ENCODE measurements around the gene GRID1. TPM values are rescaled to one million over a fixed set of nuclear protein-coding genes. Genes with fewer than 3 reads are reported as not detected.

GRID1 gene
- total RNA-seq, 1 donor from 2014 or later: 1.4 TPM

DNA sequence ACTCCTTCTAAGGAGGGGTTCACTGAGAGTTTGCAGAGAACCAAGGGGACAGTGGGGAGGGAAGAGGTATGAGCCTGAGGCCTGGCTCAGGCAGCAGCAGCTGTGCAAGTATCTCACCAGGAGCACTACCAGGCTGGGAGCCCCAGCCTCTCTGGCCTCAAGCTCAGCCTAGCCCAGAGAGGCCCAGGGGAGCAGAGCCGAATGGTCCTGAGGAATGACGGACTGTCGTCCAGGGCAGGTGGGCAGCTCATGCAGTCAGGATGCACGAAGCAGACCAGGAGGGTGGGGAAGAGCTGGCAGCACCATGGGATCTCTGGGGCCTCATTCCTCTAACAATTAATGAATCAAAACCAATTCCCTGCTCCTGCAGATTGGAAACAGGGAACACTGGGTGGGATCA lies 151.5 kb downstream of the GRID1 start:
- Histone ChIP-seq H3K27me3 (no peaks in the 10 kb centered on the region), H3K9me3 (no peaks in the 10 kb centered on the region), H3K27ac (no peak overlapping the region), H3K4me3 (no peak overlapping the region), H3K36me3 (no peaks in the 10 kb centered on the region), H3K4me1 (no peaks in the 10 kb centered on the region)
- TF ChIP-seq, protein P1, sequence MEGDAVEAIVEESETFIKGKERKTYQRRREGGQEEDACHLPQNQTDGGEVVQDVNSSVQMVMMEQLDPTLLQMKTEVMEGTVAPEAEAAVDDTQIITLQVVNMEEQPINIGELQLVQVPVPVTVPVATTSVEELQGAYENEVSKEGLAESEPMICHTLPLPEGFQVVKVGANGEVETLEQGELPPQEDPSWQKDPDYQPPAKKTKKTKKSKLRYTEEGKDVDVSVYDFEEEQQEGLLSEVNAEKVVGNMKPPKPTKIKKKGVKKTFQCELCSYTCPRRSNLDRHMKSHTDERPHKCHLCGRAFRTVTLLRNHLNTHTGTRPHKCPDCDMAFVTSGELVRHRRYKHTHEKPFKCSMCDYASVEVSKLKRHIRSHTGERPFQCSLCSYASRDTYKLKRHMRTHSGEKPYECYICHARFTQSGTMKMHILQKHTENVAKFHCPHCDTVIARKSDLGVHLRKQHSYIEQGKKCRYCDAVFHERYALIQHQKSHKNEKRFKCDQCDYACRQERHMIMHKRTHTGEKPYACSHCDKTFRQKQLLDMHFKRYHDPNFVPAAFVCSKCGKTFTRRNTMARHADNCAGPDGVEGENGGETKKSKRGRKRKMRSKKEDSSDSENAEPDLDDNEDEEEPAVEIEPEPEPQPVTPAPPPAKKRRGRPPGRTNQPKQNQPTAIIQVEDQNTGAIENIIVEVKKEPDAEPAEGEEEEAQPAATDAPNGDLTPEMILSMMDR (IDR thresholded peaks at IDR 0.05): no peak
- intact Hi-C loops (cut with DNase I): no loop called here
- DNase-seq (ENCODE audit: low spot score in 2 of 2): no peak

DNA sequence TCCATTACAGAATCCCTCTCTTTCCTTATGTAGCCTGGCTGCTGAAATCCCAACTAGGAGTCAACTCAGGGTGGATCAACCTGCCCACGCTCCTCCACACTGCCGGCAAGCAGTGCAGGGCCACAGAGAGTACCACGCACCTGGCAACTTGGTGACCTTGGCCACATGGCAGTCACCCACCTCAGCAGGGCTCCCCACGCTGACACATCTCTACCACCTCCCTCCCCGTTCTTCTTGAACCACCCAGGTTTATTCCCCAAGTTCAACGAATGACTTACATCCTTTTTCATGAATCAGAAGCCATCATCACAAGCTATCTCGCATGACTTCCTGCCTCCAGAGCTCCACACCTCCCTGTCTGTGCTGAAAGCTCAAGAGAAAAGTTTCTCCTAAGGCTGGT lies 153.4 kb downstream of the GRID1 start:
- Histone ChIP-seq H3K27me3 (no peaks in the 10 kb centered on the region), H3K9me3 (no peaks in the 10 kb centered on the region), H3K36me3 (no peaks in the 10 kb centered on the region), H3K4me1 (no peaks in the 10 kb centered on the region), H3K27ac (no peak overlapping the region), H3K4me3 (no peak overlapping the region)
- no peak for DNase-seq (ENCODE audit: low spot score in 2 of 2)
- TF ChIP-seq, protein P1 (IDR thresholded peaks at IDR 0.05): no peak
- intact Hi-C loops (cut with DNase I): no loop called here

DNA sequence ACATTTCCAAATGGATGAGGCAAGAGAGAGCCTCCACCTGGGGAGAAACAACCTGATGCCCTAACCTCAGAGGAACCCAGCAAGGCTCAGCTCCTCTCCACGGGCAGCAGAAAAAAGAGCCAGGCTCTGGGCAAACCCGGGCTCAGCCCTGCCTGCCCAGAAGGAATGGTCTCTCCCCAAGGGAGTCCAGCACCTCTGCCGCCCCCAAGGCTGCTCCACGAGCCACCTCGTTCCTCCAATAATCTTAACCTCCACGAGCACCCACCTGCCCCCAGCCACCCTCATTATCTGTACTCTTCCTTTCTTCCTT lies 154.2 kb downstream of the GRID1 start:
- Histone ChIP-seq H3K27me3 (no peaks in the 10 kb centered on the region), H3K36me3 (no peaks in the 10 kb centered on the region), H3K4me1 (no peaks in the 10 kb centered on the region), H3K9me3 (no peaks in the 10 kb centered on the region), H3K4me3 (no peak overlapping the region), H3K27ac (no peak overlapping the region)
- TF ChIP-seq, protein P1 (IDR thresholded peaks at IDR 0.05): no peak
- no peak for DNase-seq (ENCODE audit: low spot score in 2 of 2)
- intact Hi-C loops (cut with DNase I): no loop called here

DNA sequence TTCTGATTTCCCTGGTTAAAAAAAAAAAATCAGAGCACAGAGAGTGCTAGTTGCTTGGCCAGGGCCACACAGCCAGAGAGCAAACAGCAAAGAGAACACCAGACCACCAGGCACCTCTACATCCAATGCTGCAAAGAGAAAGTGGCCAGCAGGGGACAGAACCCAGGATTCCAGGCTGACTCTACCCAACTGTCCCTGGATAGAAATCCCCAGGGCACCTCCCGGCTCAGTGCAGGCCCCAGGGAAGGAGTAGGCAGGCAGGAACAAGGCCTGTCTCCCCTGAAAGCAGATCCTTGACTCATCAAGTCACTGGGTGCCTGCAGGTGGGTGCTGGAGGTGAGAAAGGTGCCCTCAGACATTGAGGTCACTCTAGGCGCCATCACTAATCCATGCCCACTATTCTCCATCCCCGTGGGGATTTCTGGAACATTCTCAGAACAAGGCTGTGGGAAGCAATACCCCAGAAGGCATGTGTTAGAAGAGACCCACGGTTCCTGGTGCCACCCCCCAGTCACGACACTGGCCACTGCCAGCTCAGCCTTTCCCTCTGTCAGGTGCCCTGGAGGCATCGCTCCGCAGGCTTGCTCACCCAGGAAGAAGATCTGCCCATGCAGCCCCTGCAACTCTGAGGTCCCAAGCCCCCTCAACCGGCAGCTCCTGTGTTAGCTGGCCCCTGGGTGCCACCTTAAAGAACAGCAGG lies 154.8 kb downstream of the GRID1 start:
- Histone ChIP-seq H3K4me1 (no peaks in the 10 kb centered on the region), H3K27ac (no peak overlapping the region), H3K27me3 (no peaks in the 10 kb centered on the region), H3K36me3 (no peaks in the 10 kb centered on the region), H3K9me3 (no peaks in the 10 kb centered on the region), H3K4me3 (no peak overlapping the region)
- DNase-seq (ENCODE audit: low spot score in 2 of 2): no peak
- intact Hi-C loops (cut with DNase I): no loop called here
- TF ChIP-seq, protein P1 (IDR thresholded peaks at IDR 0.05): no peak

DNA sequence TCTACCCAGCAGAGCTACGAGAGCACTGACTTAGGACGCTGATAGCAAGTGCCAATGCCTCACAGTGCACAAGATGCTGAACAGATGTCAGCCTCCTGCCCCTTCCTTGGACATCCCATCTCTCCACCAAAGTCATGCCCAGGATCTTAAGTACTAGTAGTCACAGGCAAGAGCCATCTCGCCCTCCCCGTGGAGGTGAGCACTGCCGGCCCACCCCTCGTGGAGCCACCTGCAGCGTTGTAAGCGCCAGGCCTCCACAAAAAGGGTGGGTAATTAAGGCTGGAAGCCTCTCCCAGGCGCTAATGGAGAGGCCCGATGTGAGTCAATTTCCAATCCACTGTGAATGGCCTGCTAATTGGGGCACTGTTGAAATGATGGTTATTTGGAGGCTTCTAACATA lies 156.2 kb downstream of the GRID1 start:
- Histone ChIP-seq H3K36me3 (no peaks in the 10 kb centered on the region), H3K27me3 (no peaks in the 10 kb centered on the region), H3K4me3 (no peak overlapping the region), H3K4me1 (no peaks in the 10 kb centered on the region), H3K27ac (no peak overlapping the region), H3K9me3 (no peaks in the 10 kb centered on the region)
- TF ChIP-seq, protein P1 (IDR thresholded peaks at IDR 0.05): no peak
- DNase-seq (ENCODE audit: low spot score in 2 of 2): no peak
- intact Hi-C loops (cut with DNase I): no loop called here

DNA sequence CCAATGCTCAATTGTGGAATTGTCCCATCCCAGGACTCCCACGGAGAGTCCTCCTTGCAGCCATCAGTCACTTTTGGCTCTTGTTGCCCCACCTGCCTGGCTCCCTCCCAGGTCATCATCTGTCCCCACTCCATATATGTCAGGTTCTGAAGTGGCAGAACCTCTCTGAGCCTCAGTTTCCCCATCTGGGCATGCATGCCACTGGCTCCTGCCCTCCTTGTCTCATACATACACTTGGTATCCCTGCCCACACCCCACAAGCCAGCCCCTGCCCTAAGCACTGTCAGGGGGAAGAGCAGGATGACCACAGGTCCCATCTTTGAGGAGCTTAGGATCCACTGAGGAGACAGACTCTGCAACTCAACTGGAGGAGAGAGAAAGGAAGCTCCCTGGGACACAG lies 156.9 kb downstream of the GRID1 start:
- Histone ChIP-seq H3K36me3 (no peaks in the 10 kb centered on the region), H3K9me3 (no peaks in the 10 kb centered on the region), H3K27me3 (no peaks in the 10 kb centered on the region), H3K4me3 (no peak overlapping the region), H3K27ac (no peak overlapping the region), H3K4me1 (no peaks in the 10 kb centered on the region)
- intact Hi-C loops (cut with DNase I): no loop called here
- no peak for DNase-seq (ENCODE audit: low spot score in 2 of 2)
- TF ChIP-seq, protein P1 (IDR thresholded peaks at IDR 0.05): no peak
